CD14-positive monocyte (primary cell): ENCODE data around the gene MYO18A. TPM values are rescaled to one million over a fixed set of nuclear protein-coding genes. Genes with fewer than 3 reads are reported as not detected.

Experiments used
- DNase-seq, 3 donors: peaks; one replicate each; pipeline ENCODE4 v3.0.0-alpha.2; 2011 to 2022
- H2AFZ ChIP-seq: 2 replicates; pipeline ENCODE4 v1.6.0; 2012; ENCODE audit warnings: mild to moderate bottlenecking, low read depth, low read length, inconsistent platforms; ENCODE audit not compliant: insufficient read depth, poor library complexity, severe bottlenecking
- H3K27ac ChIP-seq, 2 donors: 1 replicate in 1 of 2; 2 replicates in 1 of 2; pipeline ENCODE4 v1.5.1; 2012 to 2013; ENCODE audit warnings: low read length in 2 of 2, control low read depth in 1 of 2, inconsistent platforms in 1 of 2, low read depth in 1 of 2, mild to moderate bottlenecking in 1 of 2
- H3K27me3 ChIP-seq, 2 donors: one replicate each; pipeline versions ENCODE4 v1.6.0 to v1.6.1; 2011 to 2013; ENCODE audit warnings: low read length in 2 of 2; ENCODE audit not compliant: control insufficient read depth in 2 of 2, insufficient read depth in 2 of 2
- H3K36me3 ChIP-seq, 2 donors: replicated peaks in 1 of 2; 1 replicate in 1 of 2; 2 replicates in 1 of 2; pipeline versions ENCODE4 v1.5.1 to v1.6.1; 2012 to 2013; ENCODE audit warnings: low read length in 2 of 2, control low read depth in 1 of 2, inconsistent platforms in 1 of 2, mild to moderate bottlenecking in 1 of 2; ENCODE audit not compliant: insufficient read depth in 2 of 2, control insufficient read depth in 1 of 2
- H3K4me1 ChIP-seq, 2 donors: 1 replicate in 1 of 2; 2 replicates in 1 of 2; pipeline versions ENCODE4 v1.5.1 to v1.6.1; 2012 to 2013; ENCODE audit warnings: low read length in 2 of 2, control low read depth in 1 of 2, inconsistent platforms in 1 of 2, mild to moderate bottlenecking in 1 of 2, moderate library complexity in 1 of 2; ENCODE audit not compliant: insufficient read depth in 2 of 2, control insufficient read depth in 1 of 2
- H3K4me2 ChIP-seq: replicated peaks from 2 replicates; pipeline ENCODE3; 2012; ENCODE audit warnings: low read length, moderate library complexity, mild to moderate bottlenecking; ENCODE audit not compliant: poor library complexity, severe bottlenecking; ENCODE audit errors: extremely low read depth
- H3K4me3 ChIP-seq, 3 experiments: fragments of 200-600 bp in 1 of 3; sonication (generic) in 1 of 3; replicated peaks in 1 of 3; 1 replicate in 2 of 3; 2 replicates in 1 of 3; pipeline ENCODE4 v1.5.1; 2011 to 2013; ENCODE audit warnings: low read length in 3 of 3, mild to moderate bottlenecking in 3 of 3, control low read depth in 2 of 3, low read depth in 2 of 3, inconsistent platforms in 1 of 3, moderate library complexity in 1 of 3
- H3K79me2 ChIP-seq: 2 replicates; pipeline ENCODE4 v1.6.0; 2012; ENCODE audit warnings: mild to moderate bottlenecking, control low read depth, inconsistent platforms, low read length, moderate library complexity; ENCODE audit not compliant: insufficient read depth
- H3K9ac ChIP-seq: 2 replicates; pipeline ENCODE4 v1.6.0; 2017; ENCODE audit warnings: low read length, mild to moderate bottlenecking; ENCODE audit not compliant: insufficient read depth, poor library complexity, severe bottlenecking
- H3K9me3 ChIP-seq, 2 donors: replicated peaks in 1 of 2; 1 replicate in 1 of 2; 2 replicates in 1 of 2; pipeline versions ENCODE4 v1.5.1 to v1.6.1; 2012 to 2013; ENCODE audit warnings: low read length in 2 of 2, control low read depth in 1 of 2; ENCODE audit not compliant: control insufficient read depth in 1 of 2, insufficient read depth in 1 of 2
- H4K20me1 ChIP-seq: 2 replicates; pipeline ENCODE4 v1.6.0; 2012; ENCODE audit warnings: mild to moderate bottlenecking, low read length, control low read depth, moderate library complexity; ENCODE audit not compliant: insufficient read depth
- H3K27ac Mint-ChIP-seq, 7 donors: one replicate each; pipeline ENCODE4 v1.8.0; 2020; ENCODE audit warnings: mild to moderate bottlenecking in 7 of 7, mixed read lengths in 7 of 7, moderate library complexity in 6 of 7, inconsistent platforms in 2 of 7
- H3K27me3 Mint-ChIP-seq, 3 donors: one replicate each; pipeline ENCODE4 v1.8.0; 2021 to 2022; ENCODE audit warnings: low read depth in 3 of 3, mild to moderate bottlenecking in 3 of 3, mixed read lengths in 3 of 3, moderate library complexity in 3 of 3, inconsistent platforms in 1 of 3
- H3K36me3 Mint-ChIP-seq, 2 donors: one replicate each; pipeline ENCODE4 v1.8.0; 2020; ENCODE audit warnings: mixed read lengths in 2 of 2, inconsistent platforms in 1 of 2, mild to moderate bottlenecking in 1 of 2
- H3K4me1 Mint-ChIP-seq: one replicate; pipeline ENCODE4 v1.8.0; 2020; ENCODE audit warnings: mild to moderate bottlenecking, mixed read lengths
- H3K4me3 Mint-ChIP-seq, 2 donors: one replicate each; pipeline ENCODE4 v1.8.0; 2020; ENCODE audit warnings: mild to moderate bottlenecking in 2 of 2, mixed read lengths in 2 of 2, moderate library complexity in 1 of 2
- H3K9me3 Mint-ChIP-seq, 7 donors: one replicate each; pipeline ENCODE4 v1.8.0; 2020 to 2022; ENCODE audit warnings: mixed read lengths in 7 of 7, mild to moderate bottlenecking in 6 of 7, moderate library complexity in 6 of 7, inconsistent platforms in 2 of 7
- CTCF ChIP-seq: fragments of 200-600 bp; IDR thresholded peaks from one replicate; pipeline ENCODE4 v1.8.0; 2022; ENCODE audit warnings: antibody characterized with exemption, mild to moderate bottlenecking
- WGBS: methylation state at CpG from one replicate; pipeline ENCODE4 v1.1.5; 2013; ENCODE audit warnings: missing lambda C conversion rate; ENCODE audit not compliant: insufficient coverage; 5-methylcytosine and 5-hydroxymethylcytosine counted together
- intact Hi-C, 2 donors: fragments of 100-400 bp; cut with micrococcal nuclease; formaldehyde crosslinking; loops; one replicate each; pipeline versions ENCODE4 v1.15.0 to v1.15.1; 2023
- polyA plus RNA-seq, 3 donors: library from polyadenylated mRNA; depleted of rRNA in 1 of 3; unstranded in 2 of 3; stranded (reverse) in 1 of 3; fragments of 300-500 nt in 2 of 3; fragments of >200 nt in 1 of 3; fragmentation: Illumina TruSeq in 2 of 3; gene quantifications; 1 replicate in 2 of 3; 2 replicates in 1 of 3; pipeline ENCODE4 v1.2.3, GENCODE V29; 2012 to 2021

MYO18A gene
- polyA plus RNA-seq, 3 donors: 6.3 to 40.2 (median 11.0) TPM

- Histone ChIP-seq H3K9ac (no peak overlapping the region), H4K20me1 (no peaks in the 10 kb centered on the region), H3K4me3 (no peak overlapping the region), H3K27ac (no peak overlapping the region), H3K9me3 (no peaks in the 10 kb centered on the region), H3K36me3 (no peaks in the 10 kb centered on the region), H3K4me2 (no peak overlapping the region), H3K4me1 (peaks cover 3 to 7% of the 10 kb centered on the region in 2 donors), H3K79me2 (no peaks in the 10 kb centered on the region), H2AFZ (no peak overlapping the region), H3K27me3 (no peaks in the 10 kb centered on the region)
- H3K27ac Mint-ChIP-seq: no peak overlapping the region
- no peaks in the 10 kb centered on the region for H3K9me3 Mint-ChIP-seq
- H3K4me1 Mint-ChIP-seq: peaks cover 4% of the 10 kb centered on the region
- no peak overlapping the region for H3K4me3 Mint-ChIP-seq
- intact Hi-C loops: no loop called here
- no peaks in the 10 kb centered on the region for H3K36me3 Mint-ChIP-seq
- no peak for DNase-seq
- peaks cover 0 to 10% (median 3%) of the 10 kb centered on the region in 3 donors for H3K27me3 Mint-ChIP-seq
- 96% methylated on average over 8 of the region's 9 CpGs for WGBS
- no peak for TF ChIP-seq CTCF
Observed at GRCh38 chr17:29062215-29062614, 118.0 kb downstream of the MYO18A start.

- no peaks in the 10 kb centered on the region for H3K27me3 ChIP-seq
- no peak overlapping the region for H3K4me3 ChIP-seq
- intact Hi-C loops: no loop called here
- H3K9me3 ChIP-seq: no peaks in the 10 kb centered on the region
- Mint-ChIP-seq H3K9me3 (no peaks in the 10 kb centered on the region), H3K4me3 (no peak overlapping the region), H3K36me3 (no peaks in the 10 kb centered on the region), H3K4me1 (peaks cover 4% of the 10 kb centered on the region), H3K27ac (no peak overlapping the region), H3K27me3 (peaks cover 0 to 12% (median 3%) of the 10 kb centered on the region in 3 donors)
- H3K79me2 ChIP-seq: no peaks in the 10 kb centered on the region
- no peaks in the 10 kb centered on the region for H3K36me3 ChIP-seq
- no peak overlapping the region for H3K4me2 ChIP-seq
- H3K27ac ChIP-seq: no peak overlapping the region
- no peak for DNase-seq
- no peak overlapping the region for H3K9ac ChIP-seq
- no peak for TF ChIP-seq CTCF
- H2AFZ ChIP-seq: no peak overlapping the region
- peaks cover 3 to 7% of the 10 kb centered on the region in 2 donors for H3K4me1 ChIP-seq
- 57% methylated on average over 4 of the region's 8 CpGs for WGBS
- no peaks in the 10 kb centered on the region for H4K20me1 ChIP-seq
Observed at GRCh38 chr17:29061036-29061435, 119.2 kb downstream of the MYO18A start.
